HG02938 (cell line): ENCODE data around the gene SNED1.

ENCODE experiments used
- ATAC-seq: cut with Tn5 transposase; IDR thresholded peaks from one replicate; pipeline ENCODE4 v1.9.1; 2021; ENCODE audit warnings: mild to moderate bottlenecking, moderate library complexity; ENCODE audit not compliant: unreplicated experiment

SNED1 gene

DNA sequence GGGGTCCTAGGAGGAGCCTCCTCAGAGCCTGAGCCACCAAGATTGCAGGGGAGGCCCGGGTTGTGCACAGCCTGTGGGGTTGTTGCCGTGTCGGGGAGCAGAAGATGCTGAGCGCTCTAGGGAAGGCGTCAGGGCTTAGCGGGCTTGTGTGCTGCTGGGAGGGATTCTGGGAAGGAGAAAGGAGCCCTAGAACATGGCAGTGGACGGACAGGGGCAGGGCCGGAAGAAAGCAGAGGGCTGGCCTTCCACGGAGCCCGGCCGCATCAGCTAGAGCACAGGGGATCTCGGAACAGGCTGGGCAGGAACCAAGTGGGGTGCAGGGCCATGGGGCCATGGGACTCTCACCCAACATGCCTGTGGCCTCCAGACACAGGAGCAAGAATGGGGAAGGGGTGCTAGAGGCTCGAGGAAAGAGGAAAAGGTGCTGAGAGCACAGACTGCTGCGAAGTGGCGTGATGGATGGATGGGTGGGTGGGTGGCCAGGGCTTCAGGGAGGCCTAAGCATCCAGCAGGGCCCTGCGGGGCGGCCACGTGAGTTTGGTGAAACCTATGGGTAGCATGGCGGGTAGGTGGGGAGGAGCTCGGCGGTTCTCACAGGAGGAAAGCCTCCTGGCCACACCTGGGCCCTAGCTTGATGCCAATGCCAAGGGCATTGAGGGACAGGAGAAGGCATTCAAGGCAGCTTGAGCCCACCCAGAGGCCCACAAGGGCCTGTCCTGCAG, 67.9 kb downstream of the SNED1 start:
- ATAC-seq, result no peak

DNA sequence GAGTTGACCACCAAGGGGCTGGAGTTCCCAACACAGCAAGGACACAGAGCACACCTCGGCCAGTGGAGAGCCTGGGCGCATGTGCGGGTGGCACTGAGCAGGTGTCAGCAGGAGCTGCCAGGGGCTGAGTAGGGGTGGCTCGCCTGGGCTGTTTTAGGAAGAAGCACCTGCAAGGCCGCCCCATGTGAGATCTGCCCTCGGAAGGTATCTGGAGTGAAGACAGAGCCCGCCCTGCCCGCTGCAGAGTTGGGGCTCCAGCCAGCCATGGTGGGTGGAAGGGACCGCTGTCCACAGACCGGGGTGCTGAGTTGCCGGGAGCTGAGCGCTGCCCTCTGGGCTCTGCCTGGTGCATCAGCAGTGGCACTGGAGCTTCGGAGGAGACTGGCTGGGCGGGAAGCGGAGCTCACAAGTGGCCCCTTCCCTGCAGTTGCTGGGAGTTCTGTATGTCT, 68.5 kb downstream of the SNED1 start:
- ATAC-seq, result no peak

DNA sequence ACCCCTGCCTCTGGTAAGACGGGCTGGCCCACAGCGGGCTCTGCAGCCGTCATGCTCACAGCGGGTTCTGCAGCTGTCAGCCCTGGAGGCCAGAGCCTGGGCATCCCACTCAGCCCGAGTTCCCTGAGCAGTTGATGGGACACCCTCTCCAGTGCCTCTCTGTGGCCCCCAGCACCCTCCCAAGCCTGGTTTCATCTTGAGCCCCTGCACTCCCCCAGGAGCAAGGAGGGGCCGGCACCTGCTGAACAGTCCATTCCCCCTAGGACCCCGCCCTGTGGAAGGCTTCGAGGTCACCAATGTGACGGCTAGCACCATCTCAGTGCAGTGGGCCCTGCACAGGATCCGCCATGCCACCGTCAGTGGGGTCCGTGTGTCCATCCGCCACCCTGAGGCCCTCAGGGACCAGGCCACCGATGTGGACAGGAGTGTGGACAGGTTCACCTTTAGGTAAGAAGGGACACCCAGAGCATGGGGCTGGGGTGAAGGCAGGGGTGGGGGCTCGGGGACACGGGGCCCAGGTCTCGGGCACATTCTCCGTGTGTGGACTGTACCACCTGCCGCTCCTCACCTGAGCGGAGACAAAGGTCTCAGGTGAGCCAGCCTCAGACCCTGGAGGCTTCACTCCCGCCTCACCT, 69.2 kb downstream of the SNED1 start:
- ATAC-seq, result no peak

DNA sequence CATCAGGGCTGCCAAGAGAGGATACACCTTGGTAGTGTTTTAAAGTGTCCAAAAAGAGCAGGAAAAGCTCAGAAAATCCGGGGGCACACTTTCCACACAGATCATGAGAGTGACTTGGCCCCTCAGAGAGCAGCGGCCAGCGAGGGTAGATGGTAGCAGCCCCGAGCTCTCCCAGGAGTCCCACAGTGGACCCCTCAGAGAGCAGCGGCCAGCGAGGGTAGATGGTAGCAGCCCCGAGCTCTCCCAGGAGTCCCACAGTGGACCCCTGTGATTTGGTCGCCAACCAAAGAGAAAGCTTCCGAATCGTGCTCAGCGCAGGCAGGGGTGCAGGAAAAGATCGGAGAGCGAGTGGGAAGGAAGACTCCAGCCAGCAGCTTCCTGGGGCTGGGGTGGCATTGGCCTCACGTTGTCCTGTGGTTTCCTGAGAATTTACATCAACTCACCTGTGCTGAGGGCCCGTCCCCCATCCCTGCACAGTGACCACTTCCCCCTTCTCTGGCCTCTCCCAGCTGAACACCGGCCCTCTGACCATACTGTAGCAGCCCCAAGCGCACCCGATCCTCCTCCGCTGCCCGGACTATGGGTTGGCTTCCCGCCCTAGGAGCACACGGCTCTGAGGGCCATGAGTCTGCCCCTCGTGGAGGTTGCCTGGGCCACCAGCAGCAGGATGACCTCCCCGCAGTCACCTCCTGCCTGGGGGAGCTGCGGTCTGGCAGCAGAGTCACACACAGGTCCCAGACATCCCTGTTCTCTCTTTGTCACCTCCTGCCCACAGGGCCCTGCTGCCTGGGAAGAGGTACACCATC, 69.9 kb downstream of the SNED1 start:
- ATAC-seq, result no peak

DNA sequence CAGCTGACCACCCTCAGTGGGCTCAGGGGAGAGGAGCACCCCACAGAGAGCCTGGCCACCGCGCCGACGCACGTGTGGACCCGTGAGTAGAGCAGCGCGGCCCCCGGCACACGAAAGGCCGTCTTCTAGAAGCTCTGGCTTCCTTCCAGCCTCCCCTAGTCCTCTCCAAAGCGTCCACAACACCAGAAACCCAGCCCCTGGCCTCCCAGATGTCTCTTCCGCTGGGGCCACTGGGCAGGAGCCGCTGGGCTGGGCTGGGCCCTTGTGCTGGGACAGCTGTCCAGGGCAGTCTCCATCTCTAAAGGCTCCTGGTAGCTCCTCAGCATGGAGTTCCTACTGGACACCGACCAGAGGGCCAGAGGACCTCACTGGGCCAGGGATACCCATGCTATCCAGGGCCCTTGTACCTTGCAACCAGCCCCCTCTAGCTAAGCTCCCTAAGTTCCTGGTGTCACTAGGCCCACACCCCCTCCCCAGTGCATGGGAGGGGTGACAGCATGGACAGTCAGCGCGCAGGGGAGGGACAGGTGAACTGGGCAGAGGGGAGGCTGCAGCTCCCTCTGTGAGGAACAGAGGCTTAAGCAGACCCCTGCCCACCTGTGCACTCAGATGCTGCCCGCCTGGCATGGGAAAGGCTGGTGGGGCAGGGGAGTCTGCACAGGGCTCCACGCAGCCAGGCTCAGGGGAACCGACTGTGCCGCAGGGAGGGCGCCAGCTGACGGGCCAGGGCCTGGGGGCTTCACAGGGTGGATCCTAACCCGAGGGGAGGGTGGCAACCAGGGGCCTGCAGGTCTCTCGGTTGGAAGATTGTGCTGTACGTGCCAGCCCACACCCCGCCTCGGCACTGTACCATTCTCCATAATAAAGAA, 70.8 kb downstream of the SNED1 start:
- no peak for ATAC-seq

DNA sequence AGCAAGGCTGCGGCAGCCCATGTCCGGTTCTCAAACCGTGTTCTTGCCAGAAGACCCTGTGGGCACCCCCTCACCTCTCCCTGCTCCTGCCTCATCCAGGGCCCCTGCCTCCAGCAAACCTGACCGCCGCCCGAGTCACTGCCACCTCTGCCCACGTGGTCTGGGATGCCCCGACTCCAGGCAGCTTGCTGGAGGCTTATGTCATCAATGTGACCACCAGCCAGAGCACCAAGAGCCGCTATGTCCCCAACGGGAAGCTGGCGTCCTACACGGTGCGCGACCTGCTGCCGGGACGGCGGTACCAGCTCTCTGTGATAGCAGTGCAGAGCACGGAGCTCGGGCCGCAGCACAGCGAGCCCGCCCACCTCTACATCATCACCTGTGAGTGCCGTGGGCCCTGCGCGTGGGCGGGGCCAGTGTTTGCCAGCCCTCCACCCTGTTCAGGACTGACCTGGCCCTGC, 71.4 kb downstream of the SNED1 start:
- no peak for ATAC-seq

DNA sequence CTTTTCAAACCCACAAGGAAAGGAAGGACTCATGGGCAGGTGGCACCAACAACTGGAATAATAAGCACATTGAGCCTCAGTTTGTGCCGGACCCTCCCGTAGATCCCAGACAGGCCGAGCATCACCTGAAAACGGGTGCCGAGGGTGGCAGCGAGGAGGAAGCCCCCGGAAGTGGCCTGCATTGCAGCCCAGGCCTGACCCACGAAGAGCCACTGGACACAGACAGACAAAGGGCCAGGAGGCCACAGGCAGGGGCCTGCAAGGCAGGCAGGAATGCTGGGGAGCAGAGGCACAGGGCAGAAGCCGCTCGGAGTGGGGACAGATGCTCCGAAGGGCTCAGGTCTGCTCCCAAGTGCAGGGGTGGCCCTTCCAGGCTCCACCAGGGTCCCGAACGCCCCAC, 71.9 kb downstream of the SNED1 start:
- ATAC-seq, result no peak

DNA sequence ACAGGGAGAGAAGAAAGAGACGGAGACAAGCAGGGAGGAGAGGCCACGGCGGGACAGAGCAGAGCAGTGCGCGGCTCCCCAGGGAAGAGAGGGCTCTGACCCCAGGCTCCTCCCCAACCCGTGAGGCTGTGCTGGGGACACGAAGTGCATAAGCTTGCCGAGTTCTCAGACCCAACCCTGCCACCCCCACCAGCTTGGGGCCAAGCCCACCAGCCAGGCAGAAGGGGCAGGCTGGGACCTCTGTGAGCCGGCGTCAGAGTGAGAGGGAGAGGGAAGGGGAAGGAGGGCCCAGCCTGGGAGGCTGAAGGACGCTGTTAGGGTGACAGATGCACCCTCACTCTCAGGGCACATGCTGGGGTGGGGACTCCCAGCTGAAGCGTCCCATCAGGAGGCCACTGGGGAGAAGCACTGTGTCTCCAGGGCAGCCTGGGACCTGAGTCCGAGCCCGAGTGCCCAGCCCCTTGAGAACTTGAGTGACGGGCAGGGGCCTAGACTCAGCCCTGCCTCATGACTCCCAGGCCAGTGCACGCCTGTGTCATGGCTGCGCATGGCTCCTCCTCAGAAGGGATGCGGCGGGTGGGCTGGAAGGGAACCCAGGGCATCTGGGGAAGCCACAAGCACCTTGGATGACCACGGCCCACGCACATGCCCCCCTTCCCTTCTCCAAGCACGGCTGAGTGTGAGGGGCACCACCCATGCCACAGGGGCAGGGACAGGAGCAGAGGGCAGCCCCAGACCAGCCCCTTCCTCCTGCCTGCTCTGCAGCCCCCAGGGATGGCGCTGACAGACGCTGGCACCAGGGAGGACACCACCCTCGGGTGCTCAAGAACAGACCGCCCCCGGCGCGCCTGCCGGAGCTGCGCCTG, 72.6 kb downstream of the SNED1 start:
- no peak for ATAC-seq

DNA sequence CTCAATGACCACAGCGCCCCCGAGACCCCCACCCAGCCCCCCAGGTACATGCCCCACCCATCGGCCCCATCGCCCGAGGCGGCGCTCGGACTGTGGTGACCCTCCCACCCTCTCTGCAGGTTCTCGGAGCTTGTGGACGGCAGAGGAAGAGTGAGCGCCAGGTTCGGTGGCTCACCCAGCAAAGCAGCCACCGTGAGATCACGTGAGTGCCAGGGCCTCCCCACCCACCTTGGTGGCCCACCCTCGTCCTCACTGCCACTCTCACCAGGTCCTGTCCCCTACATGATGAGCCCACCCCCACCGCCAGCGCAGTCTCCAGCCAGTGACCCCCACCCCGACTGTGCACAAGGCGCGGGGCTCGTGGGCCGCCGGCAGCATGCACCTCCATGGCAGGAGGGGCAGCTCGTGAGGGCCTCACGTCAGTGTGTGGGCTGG, 73.3 kb downstream of the SNED1 start:
- no peak for ATAC-seq

DNA sequence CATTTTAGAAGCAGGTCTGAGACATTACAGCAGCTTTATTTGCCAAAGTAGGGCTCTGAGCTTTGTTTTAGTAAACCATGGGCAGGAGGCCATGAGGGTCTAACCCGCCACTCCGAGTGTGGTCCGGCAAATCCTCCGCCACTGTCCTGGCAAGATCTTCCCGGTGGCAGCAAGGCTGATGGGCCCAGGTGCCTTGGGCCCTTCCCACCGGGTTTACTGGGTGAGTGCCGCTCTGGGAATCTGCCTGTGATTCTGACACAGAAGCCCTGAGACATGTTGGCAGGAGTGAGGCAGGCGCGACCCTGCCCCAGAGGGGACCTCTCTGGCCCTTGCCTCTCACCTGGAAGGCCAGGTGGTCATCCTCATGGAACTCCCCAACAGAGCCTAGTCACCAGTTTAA, 73.7 kb downstream of the SNED1 start:
- no peak for ATAC-seq

DNA sequence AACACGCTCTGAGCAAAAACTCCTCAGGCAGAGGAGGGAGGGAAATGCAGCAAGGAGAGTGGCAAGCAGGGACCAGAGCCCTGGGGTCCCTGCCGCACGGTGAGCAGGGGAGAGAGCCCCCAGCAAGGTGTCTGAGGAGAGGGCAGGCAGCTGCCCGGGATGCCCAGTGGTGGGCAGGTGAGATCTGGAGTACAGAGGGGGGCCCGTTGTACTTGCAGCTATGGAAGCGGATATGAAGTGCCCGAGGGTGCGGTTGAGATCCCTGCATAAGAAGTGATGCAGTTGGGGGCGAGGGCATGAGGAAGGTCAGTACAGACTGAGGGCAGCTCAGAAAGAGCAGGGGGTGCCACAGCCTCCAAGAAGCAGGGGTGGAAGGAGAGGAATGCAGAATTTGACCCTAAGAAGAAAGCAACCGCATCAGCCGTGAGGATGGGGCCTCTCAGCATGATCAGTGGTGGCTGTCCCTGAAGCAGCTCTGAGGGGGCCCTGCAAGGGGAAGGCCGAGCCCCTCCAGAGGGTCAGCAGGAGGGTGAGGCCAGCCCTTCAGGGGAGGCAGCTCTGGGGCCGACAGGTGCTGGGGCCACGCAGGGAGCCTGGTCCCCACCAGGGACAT, 74.2 kb downstream of the SNED1 start:
- no peak for ATAC-seq

DNA sequence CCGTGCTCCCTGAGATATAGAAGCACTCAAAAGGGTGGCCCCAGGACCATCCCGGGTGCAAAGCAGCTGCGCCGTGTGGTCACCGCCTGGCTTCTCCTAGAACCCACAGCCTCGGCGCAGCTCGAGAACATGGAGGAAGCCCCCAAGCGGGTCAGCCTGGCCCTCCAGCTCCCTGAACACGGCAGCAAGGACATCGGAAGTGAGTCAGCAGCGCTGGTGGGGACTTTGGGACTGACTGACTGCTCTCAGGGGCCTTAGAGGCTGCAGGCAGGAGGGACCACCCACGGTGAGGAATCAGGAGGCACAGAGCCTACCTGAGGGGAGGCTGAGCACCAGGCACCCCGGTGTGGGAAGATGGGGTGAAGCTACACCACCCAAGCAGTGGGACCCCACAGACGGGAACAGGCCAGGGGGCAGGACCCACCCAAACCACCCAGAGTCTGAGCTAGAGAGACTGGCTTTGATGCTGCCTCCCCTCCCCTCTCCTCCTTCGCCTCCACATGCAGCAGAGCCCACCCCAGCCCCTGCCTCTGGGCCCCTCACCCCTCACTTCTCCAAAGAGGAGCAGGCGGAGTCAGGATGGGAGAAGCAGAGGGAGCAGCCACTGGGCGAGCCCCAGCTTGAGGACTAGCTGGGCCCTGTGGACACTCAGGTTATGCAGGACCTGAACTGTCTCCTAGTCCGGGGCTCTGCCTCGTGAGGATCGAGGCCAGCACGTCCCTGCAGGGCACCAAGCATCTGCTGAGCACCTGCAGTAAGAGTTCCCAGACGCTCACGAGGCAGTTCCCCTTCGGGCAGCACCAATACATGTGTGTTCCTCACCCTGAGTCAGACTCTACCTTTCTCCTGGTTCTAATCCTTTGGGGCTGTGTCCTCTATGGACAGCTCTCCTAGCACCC, 75.0 kb downstream of the SNED1 start:
- no peak for ATAC-seq

DNA sequence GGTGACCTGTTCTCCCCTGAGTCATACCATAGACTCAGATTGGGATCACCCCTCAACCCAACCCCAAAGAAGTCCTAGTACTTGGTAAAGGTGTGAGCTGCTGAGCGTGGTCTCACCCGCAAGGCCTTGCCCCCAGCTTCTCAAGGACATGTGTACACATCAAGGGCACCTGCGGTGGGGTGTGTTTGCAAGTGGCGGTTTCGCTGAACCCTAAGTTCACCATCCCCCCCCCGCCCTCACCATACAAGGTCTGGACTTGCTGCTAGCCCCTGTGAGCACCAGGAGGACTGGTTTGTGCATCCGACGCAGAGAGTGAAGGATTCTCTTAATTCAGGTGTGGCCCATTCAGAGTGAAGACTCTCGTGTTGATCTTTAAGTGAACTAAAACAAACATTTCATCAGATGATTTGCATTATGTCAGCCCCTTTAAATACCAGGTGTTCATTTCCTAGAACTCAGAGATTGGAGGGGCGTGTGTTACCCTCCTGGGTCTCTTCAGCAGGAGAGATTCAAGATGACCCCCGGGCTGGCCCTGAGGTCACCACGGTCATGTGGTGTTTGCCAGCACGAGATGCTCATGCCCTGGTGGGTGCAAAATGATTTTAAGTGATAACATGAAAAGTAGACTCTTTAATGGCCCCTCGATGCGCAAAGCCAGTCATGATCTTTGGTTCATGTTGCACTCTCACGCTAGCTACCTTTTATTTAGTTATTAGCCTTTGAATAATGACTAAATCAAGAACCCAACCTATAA, 75.8 kb downstream of the SNED1 start:
- no peak for ATAC-seq

DNA sequence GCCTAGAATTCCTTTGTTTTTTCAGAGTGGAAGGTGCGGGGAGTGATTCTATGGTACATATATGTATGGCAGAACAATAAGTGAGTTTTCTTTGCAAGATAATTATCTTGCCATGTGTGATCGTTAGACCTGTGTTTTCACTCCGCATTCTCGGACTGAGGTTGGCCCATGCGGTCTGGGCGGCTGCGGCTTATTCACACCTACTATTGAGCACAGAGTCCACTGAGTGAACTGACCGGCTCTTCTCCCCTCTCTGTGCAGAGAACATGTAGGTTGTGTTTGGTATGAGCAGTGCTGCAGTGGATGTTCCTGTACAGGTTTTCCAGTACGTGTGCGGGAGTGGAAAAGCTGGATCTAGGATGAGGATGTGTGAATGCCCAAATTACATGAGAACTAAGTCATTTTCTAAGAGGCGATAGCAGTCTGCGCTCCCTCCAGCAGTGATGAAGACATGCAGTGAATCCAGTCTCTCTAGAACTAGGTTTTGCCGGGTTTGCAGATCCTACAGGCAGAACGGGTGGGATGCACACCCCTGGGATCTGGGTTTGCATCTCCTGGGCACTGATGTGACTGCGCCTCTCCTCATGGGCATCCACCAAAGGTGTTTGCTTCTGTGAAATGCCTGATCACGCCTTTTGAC, 76.6 kb downstream of the SNED1 start:
- no peak for ATAC-seq

DNA sequence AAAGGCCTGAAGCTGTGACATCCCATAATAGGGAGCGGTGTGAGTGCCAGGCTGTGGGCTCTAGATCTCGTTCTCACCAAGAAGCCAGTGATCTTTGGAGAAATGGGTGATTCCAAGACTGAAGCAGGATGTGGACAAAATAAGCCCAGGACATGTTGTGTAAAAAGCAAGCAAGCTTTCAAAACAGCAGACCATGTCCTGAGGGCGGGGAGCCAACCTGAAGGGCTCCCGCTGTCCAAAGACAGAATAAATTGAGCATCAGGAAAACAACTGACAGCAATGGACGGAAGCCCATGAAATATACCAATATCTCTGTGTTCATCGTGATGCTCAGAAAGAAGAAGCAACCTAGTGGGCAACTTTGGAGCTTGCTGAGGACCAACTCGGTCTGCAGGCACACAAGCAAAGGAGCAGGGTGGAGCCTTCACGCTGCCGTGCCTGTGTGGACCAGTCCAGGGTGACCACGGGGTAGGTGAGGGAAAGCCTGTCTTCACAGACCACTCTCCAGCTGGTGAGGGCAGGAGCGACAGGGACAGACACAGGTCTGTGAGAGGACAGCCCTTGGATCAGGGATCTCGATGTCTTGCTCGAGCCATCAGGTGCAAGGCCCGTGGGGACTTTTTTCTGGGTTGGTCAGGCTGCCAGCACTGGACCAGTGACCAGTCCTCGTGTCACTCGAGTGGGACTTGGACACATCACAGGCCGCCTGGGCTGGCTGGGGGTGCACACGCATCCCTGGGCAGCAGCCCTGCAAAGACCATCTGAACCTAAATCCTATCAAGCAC, 82.2 kb downstream of the SNED1 start:
- ATAC-seq, result no peak

DNA sequence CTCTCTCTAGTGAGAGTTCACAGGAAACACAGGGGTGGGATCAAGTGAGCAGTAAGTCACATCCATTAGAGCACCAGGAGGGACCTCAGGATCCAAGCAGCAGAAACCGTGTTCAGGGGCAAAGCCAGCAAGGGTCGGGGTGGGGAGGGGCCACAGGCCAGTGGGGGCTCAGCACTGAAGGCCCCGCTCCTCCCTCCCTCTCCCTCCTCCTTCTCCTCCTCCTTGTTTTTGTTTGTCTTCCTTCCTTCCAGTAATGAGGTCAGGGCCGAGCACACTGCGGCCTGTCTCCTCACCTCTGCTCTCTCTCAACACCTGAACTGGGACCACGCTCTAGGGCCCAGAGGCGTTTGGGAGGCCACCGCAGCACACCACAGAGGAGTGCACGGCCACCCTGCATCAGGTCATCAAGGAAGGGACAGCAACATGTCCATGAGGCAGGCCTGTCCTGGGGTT, 82.8 kb downstream of the SNED1 start:
- no peak for ATAC-seq
